GM12878 (cell line): ENCODE data around the gene RNF13. TPM values are rescaled to one million over a fixed set of nuclear protein-coding genes. Genes with fewer than 3 reads are reported as not detected.

Experiments used
- ATAC-seq: fragments of 200-7000 bp; cut with Tn5 transposase; 3 replicates; pipeline ENCODE4 v1.9.1; 2020; ENCODE audit warnings: mild to moderate bottlenecking, moderate library complexity
- BruUV-seq: library from RNA; stranded (reverse); fragments of 400-500 nt; replicated peaks from 2 replicates; lab custom pipeline; 2021; lab: Mats Ljungman, UMichigan
- CTCF ChIA-PET: fragments of 300-600 bp; sonication (Branson Sonifier 250); formaldehyde crosslinking; extraction: SDS; loops from one replicate; lab custom pipeline; 2021; ENCODE audit warnings: inconsistent platforms; lab: Yijun Ruan, JAX
- POLR2A ChIA-PET: fragments of 350-600 bp; formaldehyde crosslinking; extraction: SDS; loops from one replicate; lab custom pipeline; 2021; ENCODE audit warnings: inconsistent platforms; lab: Charles Lee
- RAD21 ChIA-PET: fragments of 300-600 bp; sonication (Branson Sonifier 250); formaldehyde crosslinking; loops from one replicate; lab custom pipeline; 2023; ENCODE audit warnings: antibody characterized with exemption; ENCODE audit not compliant: unreplicated experiment; lab: Charles Lee
- SMC1A ChIA-PET: fragments of 300-600 bp; sonication (Branson Sonifier 250); formaldehyde crosslinking; loops from one replicate; lab custom pipeline; 2023; ENCODE audit not compliant: unreplicated experiment, uncharacterized antibody; lab: Charles Lee
- DNase-seq: peaks from one replicate; pipeline ENCODE4 v3.0.0-alpha.2; 2011; ENCODE audit warnings: low read depth, low spot score
- FAIRE-seq: peaks from 3 replicates; lab custom pipeline; 2011; peaks lifted over from hg19 to GRCh38; lab: Jason Lieb, UNC
- H2AFZ ChIP-seq: 2 replicates; pipeline ENCODE4 v1.6.0; 2011; ENCODE audit warnings: low read depth, low read length, control low read depth; ENCODE audit not compliant: control insufficient read depth
- H3K27ac ChIP-seq: 2 replicates; pipeline ENCODE4 v1.5.1; 2011; ENCODE audit warnings: control low read depth; ENCODE audit not compliant: control insufficient read depth, insufficient read depth
- H3K27me3 ChIP-seq, 2 experiments: replicated peaks in 1 of 2; 2 replicates each; pipeline versions ENCODE4 v1.6.0 to v1.6.1; 2011; ENCODE audit warnings: low read length in 1 of 2; ENCODE audit not compliant: control insufficient read depth in 2 of 2, insufficient read depth in 2 of 2
- H3K36me3 ChIP-seq, 2 experiments: 2 replicates each; pipeline ENCODE4 v1.5.1; 2011; ENCODE audit warnings: low read length in 1 of 2; ENCODE audit not compliant: control insufficient read depth in 2 of 2, insufficient read depth in 2 of 2
- H3K4me1 ChIP-seq: 2 replicates; pipeline ENCODE4 v1.6.1; 2011; ENCODE audit warnings: mild to moderate bottlenecking, low read length, moderate library complexity, mixed read lengths; ENCODE audit not compliant: control insufficient read depth, insufficient read depth
- H3K4me2 ChIP-seq: 2 replicates; pipeline ENCODE4 v1.6.0; 2011; ENCODE audit warnings: control low read depth; ENCODE audit not compliant: control insufficient read depth, insufficient read depth
- H3K4me3 ChIP-seq: fragments of 200-600 bp; sonication (generic); 2 replicates; pipeline ENCODE4 v1.5.1; 2016
- H3K79me2 ChIP-seq: 2 replicates; pipeline ENCODE4 v1.6.0; 2011; ENCODE audit warnings: low read length; ENCODE audit not compliant: control insufficient read depth, insufficient read depth
- H3K9ac ChIP-seq: 2 replicates; pipeline ENCODE4 v1.8.0; 2011; ENCODE audit warnings: low read length, control low read depth, mixed read lengths; ENCODE audit not compliant: control insufficient read depth, insufficient read depth
- H3K9me3 ChIP-seq: replicated peaks from 3 replicates; pipeline ENCODE4 v1.5.1; 2011; ENCODE audit warnings: mild to moderate bottlenecking, low read length; ENCODE audit not compliant: control insufficient read depth, insufficient read depth
- H4K20me1 ChIP-seq: 2 replicates; pipeline ENCODE4 v1.6.0; 2011; ENCODE audit not compliant: control insufficient read depth, insufficient read depth
- HDAC2 ChIP-seq: fragments of 200-600 bp; sonication (generic); IDR thresholded peaks from 2 replicates; pipeline ENCODE4 v1.6.1; 2017
- MEF2A ChIP-seq: IDR thresholded peaks from 2 replicates; pipeline ENCODE4 v1.6.1; 2011; ENCODE audit warnings: low read depth, mild to moderate bottlenecking, low read length, moderate library complexity; ENCODE audit not compliant: insufficient read depth
- NBN ChIP-seq: fragments of 450-650 bp; IDR thresholded peaks from 2 replicates; pipeline ENCODE4 v1.6.1; 2016
- PRDM15 ChIP-seq: fragments of 450-650 bp; formaldehyde crosslinking; IDR thresholded peaks from 2 replicates; pipeline ENCODE4 v1.4.0; 2020; ENCODE audit warnings: mild to moderate bottlenecking, moderate library complexity
- SUPT20H ChIP-seq: IDR thresholded peaks from 2 replicates; pipeline ENCODE4 v1.6.1; 2011; ENCODE audit warnings: low read depth, mild to moderate bottlenecking, low read length, moderate library complexity, borderline replicate concordance; ENCODE audit not compliant: control insufficient read depth
- TCF12 ChIP-seq: IDR thresholded peaks from 2 replicates; pipeline ENCODE4 v1.6.1; 2011; ENCODE audit warnings: low read depth, mild to moderate bottlenecking, low read length
- TCF7 ChIP-seq: IDR thresholded peaks from 2 replicates; pipeline ENCODE4 v1.6.1; 2014; ENCODE audit warnings: antibody characterized with exemption, borderline replicate concordance
- YBX1 ChIP-seq: fragments of 450-650 bp; IDR thresholded peaks from 2 replicates; pipeline ENCODE4 v1.6.1; 2016; ENCODE audit warnings: antibody characterized with exemption
- ZZZ3 ChIP-seq: IDR thresholded peaks from 2 replicates; pipeline ENCODE4 v1.6.1; 2011; ENCODE audit warnings: low read depth; ENCODE audit not compliant: control insufficient read depth, insufficient read length
- WGBS: methylation state at CpG from one replicate; pipeline ENCODE4 v1.1.6; 2016; ENCODE audit warnings: low lambda C conversion rate; ENCODE audit not compliant: insufficient replicate concordance, insufficient coverage; ENCODE audit errors: missing lambda C conversion rate; 5-methylcytosine and 5-hydroxymethylcytosine counted together
- in situ Hi-C: fragments of 300-500 bp; cut with MboI; formaldehyde crosslinking; loops from 9 replicates; pipeline ENCODE4 v1.14.3; 2018; ENCODE audit warnings: mixed read lengths
- intact Hi-C: fragments of 100-400 bp; cut with micrococcal nuclease; formaldehyde crosslinking; loops from one replicate; pipeline ENCODE4 v1.14.2; 2022; ENCODE audit not compliant: unreplicated experiment
- polyA plus RNA-seq, 11 experiments: library from polyadenylated mRNA; depleted of rRNA in 4 of 11; unstranded in 6 of 11; stranded (reverse) in 5 of 11; fragments of >200 nt; fragmentation: Nextera tagmentation in 4 of 11; fragmentation: Illumina TruSeq in 1 of 11; extraction: Ambion mirVana in 4 of 11; extraction: Trizol in 1 of 11; gene quantifications; 1 replicate in 1 of 11; 2 replicates in 10 of 11; pipeline versions ENCODE4 v1.2.1 to v1.2.3, GENCODE V29; 2011 to 2016; ENCODE audit warnings: inconsistent platforms in 2 of 11, missing spikeins in 2 of 11, low read depth in 1 of 11
- total RNA-seq, 4 experiments: library from RNA; depleted of rRNA in 3 of 4; stranded (reverse); fragments of >200 nt in 3 of 4; fragmentation: Illumina TruSeq in 1 of 4; extraction: Trizol in 1 of 4; gene quantifications; 2 replicates each; pipeline versions ENCODE4 v1.2.1 to v1.2.3, GENCODE V29; 2013 to 2021
- TF ChIP-seq, protein P1 (sequence below): IDR thresholded peaks from 2 replicates; pipeline ENCODE4 v1.6.1; 2012; ENCODE audit warnings: low read length, inconsistent platforms
- TF ChIP-seq, protein P2 (sequence below): fragments of 450-650 bp; IDR thresholded peaks from 2 replicates; pipeline ENCODE4 v1.6.1; 2017; ENCODE audit warnings: mild to moderate bottlenecking
- TF ChIP-seq, protein P3 (sequence below): fragments of 150-350 bp; IDR thresholded peaks from 2 replicates; pipeline ENCODE4 v1.6.1; 2016; ENCODE audit warnings: low read depth, low read length
- TF ChIP-seq, protein P4 (sequence below): IDR thresholded peaks from 2 replicates; pipeline ENCODE4 v1.6.1; 2011; ENCODE audit warnings: borderline replicate concordance, low read depth, mild to moderate bottlenecking, moderate library complexity, mixed read lengths, low read length; ENCODE audit not compliant: insufficient read depth; ENCODE audit errors: extremely low read length

The RNF13 gene
- total and polyA plus RNA-seq, 10 of the 15 experiments (the other 5 are each of a cell fraction or from before 2014, with no cell fraction given) = 18.9 to 73.4 (median 36.7) TPM

DNA sequence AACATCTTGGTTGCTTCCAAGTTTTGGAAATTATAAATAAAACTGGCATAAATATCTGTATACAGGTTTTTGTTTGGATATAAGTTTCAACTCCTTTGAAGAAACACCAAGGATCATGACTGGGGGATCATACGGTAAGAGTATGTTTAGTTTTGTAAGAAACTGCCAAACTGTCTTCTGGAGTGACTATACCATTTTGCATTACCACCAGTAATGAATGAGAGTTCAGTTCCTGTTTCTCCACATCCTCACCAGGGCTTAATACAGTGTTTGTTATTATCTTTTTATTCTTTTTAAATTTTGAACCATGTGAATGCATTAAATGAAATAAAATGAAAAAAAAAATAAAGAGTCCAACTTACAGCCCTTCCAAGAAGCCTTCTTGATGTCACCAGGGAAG lies 17.0 kb upstream of the RNF13 start:
- ATAC-seq = no peak
- no TSS peak for BruUV-seq
- intact Hi-C loops (no loop called here), in situ Hi-C loops (no loop called here)
- Histone ChIP-seq H3K79me2 (no peaks in the 10 kb centered on the region), H3K27ac (no peak overlapping the region), H3K36me3 (no peaks in the 10 kb centered on the region), H4K20me1 (no peaks in the 10 kb centered on the region), H3K9me3 (no peaks in the 10 kb centered on the region), H3K4me1 (no peaks in the 10 kb centered on the region), H3K9ac (no peak overlapping the region), H3K4me3 (no peak overlapping the region), H3K27me3 (no peaks in the 10 kb centered on the region), H3K4me2 (no peak overlapping the region), H2AFZ (no peak overlapping the region)
- ChIA-PET POLR2A (no interaction called here), RAD21 (no interaction called here), CTCF (interaction anchor here (0.7 to 2.4 kb wide), 2 partner anchors 12 to 88 kb away, joined by 3 to 24 read pairs; no protein-coding TSS in a partner anchor), SMC1A (interaction anchor here (1.1 kb wide), 1 partner anchor 12 kb away, joined by 8 read pairs; no protein-coding TSS in a partner anchor)
- DNase-seq = no peak
- WGBS = 40% methylated on average over 1 of the region's 1 CpG
- FAIRE-seq = no peak
- TF ChIP-seq, protein P1, sequence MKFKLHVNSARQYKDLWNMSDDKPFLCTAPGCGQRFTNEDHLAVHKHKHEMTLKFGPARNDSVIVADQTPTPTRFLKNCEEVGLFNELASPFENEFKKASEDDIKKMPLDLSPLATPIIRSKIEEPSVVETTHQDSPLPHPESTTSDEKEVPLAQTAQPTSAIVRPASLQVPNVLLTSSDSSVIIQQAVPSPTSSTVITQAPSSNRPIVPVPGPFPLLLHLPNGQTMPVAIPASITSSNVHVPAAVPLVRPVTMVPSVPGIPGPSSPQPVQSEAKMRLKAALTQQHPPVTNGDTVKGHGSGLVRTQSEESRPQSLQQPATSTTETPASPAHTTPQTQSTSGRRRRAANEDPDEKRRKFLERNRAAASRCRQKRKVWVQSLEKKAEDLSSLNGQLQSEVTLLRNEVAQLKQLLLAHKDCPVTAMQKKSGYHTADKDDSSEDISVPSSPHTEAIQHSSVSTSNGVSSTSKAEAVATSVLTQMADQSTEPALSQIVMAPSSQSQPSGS = no peak
- TF ChIP-seq NBN (no peak), SUPT20H (no peak), TCF7 (no peak), HDAC2 (no peak), ZZZ3 (no peak), PRDM15 (no peak), YBX1 (no peak), MEF2A (no peak), TCF12 (no peak)
- TF ChIP-seq, protein P2, sequence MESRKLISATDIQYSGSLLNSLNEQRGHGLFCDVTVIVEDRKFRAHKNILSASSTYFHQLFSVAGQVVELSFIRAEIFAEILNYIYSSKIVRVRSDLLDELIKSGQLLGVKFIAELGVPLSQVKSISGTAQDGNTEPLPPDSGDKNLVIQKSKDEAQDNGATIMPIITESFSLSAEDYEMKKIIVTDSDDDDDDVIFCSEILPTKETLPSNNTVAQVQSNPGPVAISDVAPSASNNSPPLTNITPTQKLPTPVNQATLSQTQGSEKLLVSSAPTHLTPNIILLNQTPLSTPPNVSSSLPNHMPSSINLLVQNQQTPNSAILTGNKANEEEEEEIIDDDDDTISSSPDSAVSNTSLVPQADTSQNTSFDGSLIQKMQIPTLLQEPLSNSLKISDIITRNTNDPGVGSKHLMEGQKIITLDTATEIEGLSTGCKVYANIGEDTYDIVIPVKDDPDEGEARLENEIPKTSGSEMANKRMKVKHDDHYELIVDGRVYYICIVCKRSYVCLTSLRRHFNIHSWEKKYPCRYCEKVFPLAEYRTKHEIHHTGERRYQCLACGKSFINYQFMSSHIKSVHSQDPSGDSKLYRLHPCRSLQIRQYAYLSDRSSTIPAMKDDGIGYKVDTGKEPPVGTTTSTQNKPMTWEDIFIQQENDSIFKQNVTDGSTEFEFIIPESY = no peak
- TF ChIP-seq, protein P3, sequence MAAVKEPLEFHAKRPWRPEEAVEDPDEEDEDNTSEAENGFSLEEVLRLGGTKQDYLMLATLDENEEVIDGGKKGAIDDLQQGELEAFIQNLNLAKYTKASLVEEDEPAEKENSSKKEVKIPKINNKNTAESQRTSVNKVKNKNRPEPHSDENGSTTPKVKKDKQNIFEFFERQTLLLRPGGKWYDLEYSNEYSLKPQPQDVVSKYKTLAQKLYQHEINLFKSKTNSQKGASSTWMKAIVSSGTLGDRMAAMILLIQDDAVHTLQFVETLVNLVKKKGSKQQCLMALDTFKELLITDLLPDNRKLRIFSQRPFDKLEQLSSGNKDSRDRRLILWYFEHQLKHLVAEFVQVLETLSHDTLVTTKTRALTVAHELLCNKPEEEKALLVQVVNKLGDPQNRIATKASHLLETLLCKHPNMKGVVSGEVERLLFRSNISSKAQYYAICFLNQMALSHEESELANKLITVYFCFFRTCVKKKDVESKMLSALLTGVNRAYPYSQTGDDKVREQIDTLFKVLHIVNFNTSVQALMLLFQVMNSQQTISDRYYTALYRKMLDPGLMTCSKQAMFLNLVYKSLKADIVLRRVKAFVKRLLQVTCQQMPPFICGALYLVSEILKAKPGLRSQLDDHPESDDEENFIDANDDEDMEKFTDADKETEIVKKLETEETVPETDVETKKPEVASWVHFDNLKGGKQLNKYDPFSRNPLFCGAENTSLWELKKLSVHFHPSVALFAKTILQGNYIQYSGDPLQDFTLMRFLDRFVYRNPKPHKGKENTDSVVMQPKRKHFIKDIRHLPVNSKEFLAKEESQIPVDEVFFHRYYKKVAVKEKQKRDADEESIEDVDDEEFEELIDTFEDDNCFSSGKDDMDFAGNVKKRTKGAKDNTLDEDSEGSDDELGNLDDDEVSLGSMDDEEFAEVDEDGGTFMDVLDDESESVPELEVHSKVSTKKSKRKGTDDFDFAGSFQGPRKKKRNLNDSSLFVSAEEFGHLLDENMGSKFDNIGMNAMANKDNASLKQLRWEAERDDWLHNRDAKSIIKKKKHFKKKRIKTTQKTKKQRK = no peak
- TF ChIP-seq, protein P4, sequence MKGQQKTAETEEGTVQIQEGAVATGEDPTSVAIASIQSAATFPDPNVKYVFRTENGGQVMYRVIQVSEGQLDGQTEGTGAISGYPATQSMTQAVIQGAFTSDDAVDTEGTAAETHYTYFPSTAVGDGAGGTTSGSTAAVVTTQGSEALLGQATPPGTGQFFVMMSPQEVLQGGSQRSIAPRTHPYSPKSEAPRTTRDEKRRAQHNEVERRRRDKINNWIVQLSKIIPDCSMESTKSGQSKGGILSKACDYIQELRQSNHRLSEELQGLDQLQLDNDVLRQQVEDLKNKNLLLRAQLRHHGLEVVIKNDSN = no peak
